Measurements from ENCODE around the gene SLC16A8. TPM values are rescaled to one million over a fixed set of nuclear protein-coding genes. Genes with fewer than 3 reads are reported as not detected.
"Not testable (repeated sequence)": the region's sequence is repeated elsewhere in the genome, so short reads cannot be mapped to it uniquely, and the experiment has no call there.

SLC16A8 gene
- polyA plus RNA-seq, 10 donors = 1.2 to 3.5 (median 2.2) TPM

DNA sequence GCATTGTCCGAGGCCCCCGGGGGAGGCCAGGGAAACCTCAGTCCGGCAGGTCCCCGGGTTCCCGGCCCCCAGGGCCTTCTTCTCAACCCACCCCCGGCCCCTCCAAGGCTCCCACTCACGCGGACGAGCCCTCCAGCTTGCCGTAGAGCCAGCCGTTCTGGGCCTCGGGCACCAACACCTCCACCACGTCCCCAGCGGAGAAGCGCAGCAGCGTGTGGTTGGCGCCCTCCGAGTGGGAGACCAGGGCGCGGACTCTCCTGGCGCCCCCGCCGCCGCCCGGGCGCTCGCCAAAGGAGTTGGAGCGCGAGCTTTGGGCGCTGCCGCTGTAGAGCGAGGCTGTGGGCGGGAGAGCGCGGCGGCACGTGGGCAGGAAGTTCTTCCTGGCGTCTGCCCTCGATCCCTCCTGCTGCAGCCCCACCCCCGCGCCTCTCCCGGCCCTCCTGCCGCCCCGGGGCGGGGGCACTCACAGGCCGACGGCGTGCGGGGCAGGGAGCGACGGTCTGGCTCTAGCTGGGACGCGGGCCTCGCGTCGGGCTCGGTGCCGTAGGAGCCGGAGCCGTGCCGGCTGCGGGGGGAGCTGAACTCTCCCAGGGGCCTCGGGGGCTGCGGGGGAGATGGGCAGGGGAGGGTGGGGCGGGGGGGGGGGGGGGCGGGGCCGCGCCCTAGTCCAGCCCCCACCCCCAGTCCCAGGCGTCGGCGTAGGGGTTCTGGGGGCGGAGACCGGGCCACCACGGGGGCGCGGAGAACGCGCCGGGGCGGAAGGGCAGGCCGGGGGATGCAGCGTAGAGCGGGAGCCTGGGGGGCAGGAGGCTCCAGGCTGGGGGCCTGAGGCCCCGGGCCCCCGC, 4.9 kb upstream of the SLC16A8 start:
- peak in 1 of 3 donors; percentile 51 for DNase-seq

DNA sequence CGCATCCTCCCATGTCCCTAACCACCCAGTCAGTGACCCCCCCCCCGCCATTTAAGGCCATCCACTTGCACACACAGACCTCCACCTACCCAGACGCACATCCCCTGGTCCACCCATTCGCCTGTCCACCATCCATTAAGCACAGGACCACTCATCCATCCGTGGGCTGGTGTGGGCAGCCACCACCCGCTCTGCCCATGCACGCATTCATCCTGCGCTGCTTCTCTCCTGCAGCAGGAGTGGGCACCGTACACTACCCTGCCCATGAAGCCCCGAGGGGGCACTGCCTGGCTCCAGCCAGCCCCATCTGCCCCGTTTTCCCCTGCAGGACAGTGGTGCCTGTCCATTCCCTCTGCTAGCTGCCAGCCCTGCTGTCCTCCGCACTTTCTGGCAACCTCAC, 3.9 kb upstream of the SLC16A8 start:
- DNase-seq = no peak

DNA sequence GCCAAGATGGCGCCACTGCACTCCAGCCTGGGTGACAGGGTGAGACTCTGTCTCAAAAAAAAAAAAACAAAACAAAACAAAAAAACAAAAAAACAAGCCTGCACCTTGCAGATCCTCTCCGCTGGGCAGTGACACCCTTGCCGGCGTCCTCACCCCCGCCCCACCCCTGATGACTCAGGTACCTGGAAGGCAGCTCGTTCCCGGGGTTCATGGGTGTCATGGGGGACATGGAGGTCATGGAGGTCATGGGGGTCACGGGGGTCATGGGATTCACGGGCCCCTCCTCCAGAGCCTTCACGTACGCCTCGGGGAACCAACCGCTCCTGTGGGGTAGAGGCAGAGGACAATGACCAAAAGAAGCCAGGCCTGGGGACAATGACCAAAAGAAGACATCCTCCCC, 3.0 kb upstream of the SLC16A8 start:
- DNase-seq = no peak

DNA sequence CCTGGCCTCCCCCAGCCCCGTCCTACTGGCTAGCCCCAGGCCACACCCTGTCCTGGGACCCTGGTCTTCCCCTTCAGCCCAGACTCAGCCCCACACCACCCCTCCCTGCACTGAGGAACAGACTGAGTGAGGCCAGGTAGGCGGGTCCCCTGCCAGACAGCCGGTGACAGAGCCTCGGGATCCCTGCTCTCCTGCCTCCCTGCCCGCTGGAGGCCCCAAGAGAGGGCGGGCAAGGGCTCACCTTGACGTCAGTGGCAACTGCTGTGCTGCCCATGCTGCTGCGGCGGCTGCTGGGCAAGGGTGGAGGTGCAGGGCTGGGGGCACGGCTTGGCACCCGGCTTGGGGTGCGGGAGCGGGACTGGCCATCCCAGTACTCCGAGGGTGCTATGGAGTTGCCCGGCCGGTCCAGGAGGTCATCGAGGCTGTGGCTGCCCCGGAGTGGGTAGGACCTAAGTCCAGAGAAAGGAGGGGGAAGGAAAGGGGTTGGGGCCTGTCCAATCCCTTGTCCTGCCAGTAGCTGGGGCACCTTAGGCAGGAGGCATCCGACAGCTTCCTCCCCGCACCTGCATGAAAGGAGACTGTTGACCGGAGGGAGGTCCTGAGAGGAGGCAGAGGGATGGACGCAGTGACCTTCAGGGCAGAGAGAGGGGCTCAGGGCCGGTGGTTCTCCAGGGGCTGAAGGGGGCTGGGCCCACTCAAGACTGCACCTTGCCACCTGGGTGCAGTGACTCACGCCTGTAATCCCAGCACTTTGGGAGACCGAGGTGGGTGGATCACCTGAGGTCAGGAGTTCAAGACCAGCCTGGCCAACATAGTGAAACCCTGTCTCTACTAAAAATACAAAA, 2.2 kb upstream of the SLC16A8 start:
- DNase-seq = no peak

DNA sequence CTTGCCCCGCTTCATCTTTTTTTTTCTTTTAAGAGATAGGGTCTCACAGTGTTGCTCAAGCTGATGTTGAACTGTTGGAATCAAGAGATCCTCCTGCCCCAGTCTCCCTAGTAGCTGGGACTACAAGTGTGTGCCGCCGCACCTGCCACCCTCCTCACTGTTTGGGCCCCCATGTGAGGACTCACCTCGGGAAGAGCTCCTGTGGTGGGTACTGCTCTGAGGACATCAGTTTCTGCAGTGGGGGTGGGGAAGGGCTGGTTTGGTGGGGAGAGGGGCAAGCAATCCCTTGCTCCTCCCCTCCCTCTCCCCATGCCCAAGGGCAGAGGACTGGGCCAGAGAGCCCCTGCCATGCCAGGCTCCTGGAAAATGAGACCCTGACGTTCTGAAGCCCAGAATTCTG, 1.5 kb upstream of the SLC16A8 start:
- no peak for DNase-seq

DNA sequence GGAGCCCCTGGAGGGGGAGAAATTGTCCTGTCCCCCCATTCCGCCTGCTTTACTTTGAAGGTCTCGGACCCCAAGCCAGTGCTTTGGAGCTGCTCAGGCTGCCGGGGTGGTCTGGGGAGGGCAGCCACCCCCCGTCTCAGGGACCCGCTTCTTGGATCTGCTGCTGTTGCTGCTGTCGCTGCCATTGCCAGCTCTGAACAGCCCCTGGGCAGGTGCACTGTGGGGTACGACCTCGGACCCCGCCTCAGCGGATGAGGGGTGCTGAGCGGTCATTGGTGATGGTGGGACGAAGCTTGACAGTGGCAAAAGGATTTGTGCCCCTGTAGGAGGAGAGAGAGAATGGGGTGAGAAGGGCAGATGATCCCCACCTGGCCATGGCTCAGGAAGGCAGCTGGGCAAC, 1.1 kb upstream of the SLC16A8 start:
- DNase-seq = no peak

DNA sequence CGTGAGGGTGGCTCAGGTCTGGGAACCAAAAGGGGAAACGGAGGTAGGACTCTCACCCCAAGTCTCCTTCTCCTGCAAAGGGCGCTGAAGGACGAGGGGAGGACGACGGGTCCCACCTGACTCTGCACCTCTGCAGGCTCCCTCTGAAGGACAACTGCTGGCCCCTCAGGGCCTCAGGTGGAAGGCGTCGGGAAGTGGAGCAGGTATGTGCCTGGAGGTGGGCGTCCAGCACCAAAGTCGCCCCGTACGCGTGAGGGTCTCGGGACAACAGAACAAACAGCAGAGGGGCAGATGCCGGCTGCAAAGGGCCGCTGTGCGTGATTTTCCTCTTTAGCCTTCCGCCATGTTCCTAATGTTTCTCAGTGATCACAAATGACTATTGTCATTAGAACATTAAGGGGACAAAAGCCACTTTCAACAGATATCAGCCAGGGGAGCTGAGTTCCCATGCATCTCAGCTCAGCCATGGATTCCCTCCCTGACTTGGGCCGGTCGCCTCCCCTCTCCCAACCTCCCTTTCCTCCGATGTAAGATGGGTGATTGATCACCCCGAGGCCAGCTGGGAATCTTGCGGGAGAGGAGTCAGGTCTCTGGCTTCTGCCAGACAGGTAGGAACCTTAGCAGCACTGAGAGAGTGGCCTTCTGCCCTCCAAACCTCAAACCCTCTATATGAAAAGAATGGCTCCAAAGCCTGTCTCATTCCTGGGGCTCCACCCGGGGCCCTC, 836 bp downstream of the SLC16A8 start:
- DNase-seq = no peak

DNA sequence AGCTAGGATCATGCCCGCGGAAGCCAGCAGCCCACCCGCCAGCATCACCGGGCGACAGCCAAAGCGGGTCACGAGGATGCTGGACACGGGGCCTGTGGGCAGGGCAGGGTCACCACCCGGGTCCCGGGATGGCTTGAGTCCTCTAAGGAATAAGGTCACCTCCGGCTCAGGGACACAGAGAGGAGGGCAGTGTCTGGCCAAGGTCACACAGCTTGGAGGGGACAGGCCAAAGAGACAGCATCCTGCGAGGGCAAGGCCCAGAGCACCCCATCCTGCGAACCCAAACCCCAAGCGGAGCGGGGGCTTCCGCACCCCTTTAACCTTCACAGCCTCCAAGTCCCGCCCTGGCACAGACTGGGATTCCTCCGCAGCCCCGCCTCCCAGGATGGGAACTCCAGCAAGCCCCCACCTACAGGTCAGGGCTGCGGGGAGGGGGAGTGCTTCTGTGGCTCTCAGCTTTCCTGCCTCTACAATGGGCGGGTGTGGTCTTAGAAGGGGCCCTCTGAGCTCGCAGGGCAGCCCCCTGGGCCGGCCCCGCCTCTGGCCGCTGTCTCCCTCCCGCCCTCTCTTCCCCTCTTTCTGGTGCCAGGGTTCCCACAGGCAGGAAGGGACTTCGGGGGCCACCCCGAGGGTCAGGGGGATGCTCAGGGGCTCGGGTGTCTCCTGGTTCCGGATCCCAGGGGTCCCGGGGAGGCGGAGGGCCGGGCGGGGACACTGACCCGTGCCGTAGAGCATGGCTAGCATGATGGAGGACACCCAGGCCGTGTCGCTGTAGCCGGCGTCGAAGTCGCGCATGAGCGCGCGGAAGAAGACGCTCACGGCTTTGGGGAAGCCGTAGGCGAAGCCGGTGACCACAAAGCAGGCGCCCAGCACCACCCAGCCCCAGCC, 1.8 kb downstream of the SLC16A8 start:
- no peak for DNase-seq

DNA sequence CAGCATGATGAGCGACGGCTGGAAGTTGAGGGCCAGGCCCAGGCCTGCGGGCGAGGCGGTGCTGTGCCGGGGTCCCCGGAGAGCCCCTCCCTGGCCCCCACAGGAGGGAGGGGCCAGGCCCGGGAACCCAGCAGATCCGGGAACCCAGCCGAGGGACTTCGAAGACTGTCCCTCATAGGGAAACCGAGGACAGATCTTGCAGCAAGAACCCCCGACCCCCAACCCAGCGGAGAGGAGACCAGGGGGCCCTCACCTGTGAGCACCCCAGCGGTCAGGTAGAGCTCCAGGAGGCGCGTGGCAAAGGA, 2.4 kb downstream of the SLC16A8 start:
- no peak for DNase-seq

DNA sequence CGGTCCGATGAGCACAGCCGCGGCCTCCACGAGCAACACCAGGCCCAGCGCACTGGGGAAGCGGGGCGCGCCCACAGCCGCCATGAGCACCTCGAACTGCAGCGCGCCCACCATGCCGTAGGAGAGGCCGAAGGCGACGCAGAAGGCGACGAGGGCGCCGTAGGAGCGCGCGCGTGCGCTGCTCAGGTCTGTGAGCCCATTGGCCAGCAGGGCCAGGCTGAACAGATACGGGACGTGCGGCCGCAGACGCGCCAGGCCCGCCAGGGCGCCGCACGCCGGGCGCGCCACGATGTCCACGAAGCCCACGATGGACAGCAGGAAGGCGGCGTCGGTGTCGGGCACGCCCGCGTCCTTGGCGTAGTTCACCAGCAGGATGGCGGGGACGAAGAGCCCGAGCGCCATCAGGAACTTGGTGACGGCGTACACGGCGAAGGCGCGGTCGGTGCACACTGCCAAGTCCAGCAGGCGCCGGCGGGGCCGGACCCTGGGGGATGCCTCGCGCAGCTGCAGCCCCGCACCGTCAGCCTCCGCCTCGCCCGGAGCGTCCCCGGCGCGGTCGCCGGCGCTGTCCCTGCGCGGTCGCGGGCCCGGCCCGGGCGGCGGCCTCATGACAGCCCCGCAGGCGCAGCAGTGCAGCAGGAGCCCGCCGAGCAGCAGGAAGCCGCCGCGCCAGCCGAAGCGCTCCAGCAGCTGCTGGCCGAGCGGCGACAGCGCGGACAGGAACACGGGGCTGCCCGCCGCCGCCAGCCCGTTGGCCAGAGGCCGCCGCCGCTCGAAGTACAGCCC, 2.9 kb downstream of the SLC16A8 start:
- DNase-seq = peak in 2 of 3 donors; percentile 56 to 82

DNA sequence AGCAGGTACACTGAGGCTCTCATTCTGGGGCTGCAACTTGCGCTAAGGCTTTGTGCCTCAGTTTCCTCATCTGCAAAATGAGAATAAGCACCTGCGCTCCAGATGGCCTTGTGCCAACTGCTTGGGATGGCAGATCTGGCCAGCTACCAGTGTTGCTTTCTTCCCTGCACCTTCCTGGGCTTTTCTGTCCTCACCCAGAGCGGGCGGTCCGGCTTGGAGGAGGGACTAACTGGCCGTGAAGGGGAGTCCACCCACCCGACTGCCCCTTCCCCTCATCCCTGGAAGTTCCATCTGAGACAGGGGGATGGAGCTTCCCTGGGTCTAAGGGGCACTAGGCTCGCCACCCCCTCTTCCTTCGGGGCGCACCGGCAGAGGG, 3.5 kb downstream of the SLC16A8 start:
- no peak for DNase-seq

DNA sequence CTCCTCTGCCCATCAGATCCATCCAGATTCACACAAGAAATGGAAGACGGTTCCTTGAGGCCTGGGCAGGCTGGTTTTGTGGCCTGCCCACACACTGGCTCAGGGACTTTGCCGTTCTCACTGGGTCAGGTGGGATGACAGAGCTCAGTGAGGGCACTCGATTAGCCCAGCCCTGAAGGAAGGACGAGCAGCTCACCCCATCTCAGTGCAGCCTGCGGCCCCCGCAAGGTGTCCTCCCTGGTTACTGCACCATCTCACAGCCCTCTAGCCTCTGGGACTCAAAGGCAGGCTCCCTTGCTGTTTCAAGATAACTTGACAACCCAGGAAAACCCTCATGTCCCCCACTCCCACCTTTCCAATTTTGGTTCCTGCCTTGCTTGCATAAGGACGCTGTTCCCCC, 4.2 kb downstream of the SLC16A8 start:
- DNase-seq = no peak

DNA sequence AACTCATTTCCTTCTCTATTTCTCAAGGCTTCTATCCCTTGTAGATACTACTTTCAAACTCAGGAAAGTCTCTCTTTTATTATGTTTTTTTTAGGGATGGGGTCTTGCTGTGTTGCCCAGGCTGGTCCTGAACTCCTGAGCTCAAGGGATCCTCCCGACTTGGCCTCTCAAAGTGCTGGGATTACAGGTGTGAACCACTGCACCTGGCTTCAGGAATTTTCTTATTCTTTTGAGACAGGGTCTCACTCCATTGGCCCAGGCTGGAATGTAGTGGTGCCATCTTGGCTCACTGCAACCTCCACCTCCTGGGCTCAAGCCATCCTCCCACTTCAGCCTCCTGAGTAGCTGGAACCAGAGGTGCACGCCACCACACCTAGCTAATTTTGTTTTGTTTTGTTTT, 4.8 kb downstream of the SLC16A8 start:
- DNase-seq = not testable (repeated sequence)

DNA sequence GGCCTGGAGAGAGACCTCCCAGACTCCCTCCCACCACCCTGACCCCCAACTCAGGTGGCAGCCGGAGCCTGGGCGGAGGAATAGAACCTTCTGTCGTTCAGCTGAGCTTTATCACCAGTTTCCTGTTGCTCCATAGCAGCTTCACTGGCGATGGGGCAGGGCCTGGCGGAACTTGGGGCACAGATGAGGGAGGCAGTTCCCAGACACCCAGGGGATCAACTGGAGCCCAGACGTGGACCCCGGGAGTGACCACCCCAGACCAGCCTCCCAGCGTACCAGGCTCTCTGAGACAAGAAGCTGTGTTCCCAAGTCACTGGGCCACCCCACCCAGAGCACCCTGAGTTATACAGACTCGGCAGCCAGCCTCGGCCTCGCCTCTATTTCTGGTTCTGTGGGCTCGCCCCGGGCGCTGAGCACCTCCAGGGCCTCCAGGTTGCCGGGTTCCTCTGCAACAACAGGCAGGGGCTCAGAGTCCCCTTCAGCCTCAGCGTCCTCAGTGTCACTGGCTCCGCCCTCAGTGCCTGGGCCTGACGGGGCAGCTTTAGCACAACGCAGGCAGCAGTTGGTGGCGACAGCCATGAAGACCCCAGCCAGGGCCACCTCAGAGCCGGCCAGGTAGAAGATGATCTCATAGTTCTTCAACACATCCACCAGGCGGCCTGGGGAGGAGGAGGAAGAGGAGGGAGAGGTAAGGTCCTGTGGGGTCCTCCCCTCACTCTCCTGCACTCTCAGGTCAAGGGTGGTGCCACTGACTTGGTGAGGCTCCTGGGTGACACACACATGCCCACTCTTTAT, 5.7 kb downstream of the SLC16A8 start:
- no peak for DNase-seq

DNA sequence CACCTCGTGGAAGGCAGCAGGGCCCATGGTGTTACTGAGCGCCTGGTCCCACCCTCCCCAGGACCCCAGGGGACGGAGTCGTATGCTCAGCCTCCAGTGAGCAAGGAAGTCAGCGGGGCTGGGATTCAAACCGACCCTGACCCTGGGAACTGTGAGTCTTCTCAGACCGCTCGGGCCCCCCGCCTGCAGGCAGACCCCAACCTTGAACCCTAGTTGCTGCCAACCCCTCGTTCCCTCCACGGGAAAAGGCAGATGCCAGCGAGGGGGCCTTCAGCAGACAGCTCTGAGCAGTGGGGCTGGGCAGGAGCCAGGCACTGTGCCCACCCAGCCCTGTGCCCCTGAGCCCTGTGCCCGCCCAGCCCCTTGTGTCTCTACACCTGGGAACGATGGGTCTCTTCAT, 6.4 kb downstream of the SLC16A8 start:
- DNase-seq = no peak

DNA sequence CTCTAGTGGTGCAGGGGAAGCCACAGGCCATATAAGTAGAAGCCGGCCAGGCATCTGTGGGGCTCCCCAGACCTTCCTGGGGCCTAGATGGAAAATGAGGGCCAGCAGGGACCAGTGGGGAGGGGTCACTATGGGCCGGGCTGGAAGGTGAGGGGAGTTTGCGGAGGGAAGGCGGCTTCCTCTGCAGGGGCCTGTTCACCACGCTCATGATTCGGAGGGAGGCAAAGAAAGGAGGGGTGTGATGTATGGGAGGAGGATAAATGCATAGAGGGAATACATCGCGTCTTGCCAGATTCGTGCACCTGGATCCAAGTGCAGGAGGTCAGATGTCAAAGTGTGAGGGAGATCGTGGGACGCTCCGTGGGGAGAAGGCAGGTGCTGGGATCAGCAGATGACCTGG, 6.9 kb downstream of the SLC16A8 start:
- no peak for DNase-seq

DNA sequence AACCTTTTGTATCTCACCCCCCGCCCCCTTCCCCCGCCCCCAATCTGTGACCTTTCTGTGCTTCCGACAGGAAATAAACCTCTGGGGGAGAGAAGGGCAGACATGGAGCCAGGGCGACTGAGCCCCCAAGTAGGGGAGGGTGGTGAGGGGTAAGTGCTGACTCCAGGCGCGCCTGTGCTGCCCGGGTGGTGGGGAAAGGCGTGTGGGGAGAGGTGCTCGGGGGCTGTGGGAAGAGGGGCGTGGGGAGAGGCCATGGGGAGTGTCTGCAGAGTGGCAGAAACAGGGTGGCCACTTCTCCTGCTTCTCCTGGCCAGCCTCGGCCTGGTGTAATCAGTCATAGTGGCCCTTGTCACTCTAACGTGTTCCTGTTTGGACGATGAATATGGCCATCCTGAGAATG, 8.0 kb downstream of the SLC16A8 start:
- DNase-seq = no peak

DNA sequence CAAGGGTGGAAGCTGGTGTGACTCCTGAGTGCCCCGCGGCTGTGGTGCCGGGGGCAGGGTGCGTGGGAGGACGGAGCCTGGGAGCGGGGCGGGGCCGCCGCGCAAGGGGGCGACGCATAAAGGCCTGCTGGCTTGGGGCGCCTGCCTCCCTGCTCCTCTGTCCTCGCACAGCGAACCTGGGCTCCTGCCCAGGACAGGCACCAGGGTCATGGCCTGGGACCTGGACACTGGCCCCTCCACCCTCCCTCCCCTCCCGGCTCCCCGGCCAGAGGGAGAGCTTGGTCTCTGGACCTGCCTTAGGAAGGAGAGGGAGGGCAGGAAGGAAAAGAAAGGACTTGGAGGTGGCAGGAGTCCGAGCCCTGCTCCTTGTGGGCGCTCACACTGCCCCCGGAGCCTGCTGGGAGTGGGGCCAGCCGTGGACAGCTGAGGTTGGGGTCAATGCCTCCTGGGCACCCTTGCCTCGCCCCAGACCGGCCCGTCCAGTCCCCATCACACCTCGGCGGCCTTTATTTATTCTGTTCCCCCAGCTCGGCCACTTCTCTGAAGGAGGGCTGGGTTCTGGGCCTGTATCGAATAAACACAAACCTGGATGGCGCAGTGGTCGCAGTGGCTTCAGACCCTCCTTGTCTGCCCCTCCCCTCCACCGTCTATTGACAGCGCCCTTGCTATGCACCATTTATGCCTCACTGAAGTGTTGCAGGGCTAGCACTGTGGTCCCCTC, 8.7 kb downstream of the SLC16A8 start:
- no peak for DNase-seq
